ENCODE results near the gene CDH13. TPM values are rescaled to one million over a fixed set of nuclear protein-coding genes. Genes with fewer than 3 reads are reported as not detected.

CDH13 gene
- total and polyA plus RNA-seq, 9 of the 15 experiments (the other 6 are each of a cell fraction or from before 2014, with no cell fraction given): 0.03 TPM; not detected in 8

DNA sequence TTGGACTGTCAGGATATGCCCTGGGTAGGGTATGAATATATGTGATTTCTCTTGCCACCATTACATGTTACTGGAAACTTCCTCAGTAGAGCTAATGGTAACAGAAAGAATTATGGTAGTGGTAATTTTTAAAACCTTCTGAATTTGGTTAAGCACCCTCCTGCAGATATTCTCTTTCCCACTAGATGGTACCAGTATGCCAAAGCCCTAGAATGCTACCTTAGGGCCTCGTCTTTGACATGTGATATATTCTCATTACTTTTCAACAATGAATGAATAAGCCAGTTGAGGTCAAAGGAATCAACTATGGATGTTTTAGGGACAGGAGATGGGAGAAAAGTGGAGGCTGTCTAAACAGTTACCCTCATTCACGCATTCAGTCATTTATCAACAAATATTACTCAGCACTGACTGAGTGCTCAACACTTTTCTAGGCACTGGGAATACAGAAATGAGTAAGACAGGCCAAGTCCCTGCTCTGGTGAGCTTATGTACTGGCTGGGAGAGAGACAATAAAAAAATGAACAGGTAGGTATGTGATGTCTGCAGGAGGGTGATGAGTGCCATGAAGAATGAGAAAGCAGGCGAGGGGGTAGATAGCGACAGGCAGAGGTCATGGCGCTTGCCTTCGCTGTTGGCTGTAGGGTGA lies 14.7 kb downstream of the CDH13 start:
- Histone ChIP-seq H3K9me1 (ENCODE audit: control insufficient read depth, insufficient read depth, low read length) (no peaks in the 10 kb centered on the region), H3K79me2 (ENCODE audit: control insufficient read depth, insufficient read depth, low read length) (no peaks in the 10 kb centered on the region), H3K27ac (ENCODE audit: extremely low read depth, low read depth, low read length) (no peak overlapping the region), H3K9ac (ENCODE audit: insufficient read depth in 1 of 2, low read depth in 2 of 2, low read length in 2 of 2) (no peak overlapping the region), H3K4me2 (ENCODE audit: insufficient read depth, low read length) (no peak overlapping the region), H3K9me3 (replicated peaks; ENCODE audit: control insufficient read depth, insufficient read depth, low read depth, low read length) (no peaks in the 10 kb centered on the region), H4K20me1 (replicated peaks; ENCODE audit: control insufficient read depth, insufficient read depth, low read length) (no peaks in the 10 kb centered on the region), H3K4me3 (no peak overlapping the region), H3K4me1 (replicated peaks in 1 of 2; ENCODE audit: control insufficient read depth in 2 of 2, insufficient read depth in 2 of 2, low read length in 2 of 2) (no peaks in the 10 kb centered on the region), H2AFZ (ENCODE audit: low read depth, low read length) (no peak overlapping the region), H3K27me3 (ENCODE audit: control insufficient read depth in 2 of 2, insufficient read depth in 2 of 2, low read length in 2 of 2) (no peaks in the 10 kb centered on the region), H3K36me3 (ENCODE audit: control insufficient read depth, insufficient read depth, low read length) (no peaks in the 10 kb centered on the region)
- BruUV-seq (replicated peaks): no TSS peak
- ATAC-seq (no peak), DNase-seq (ENCODE audit: extremely low read depth in 1 of 4, low spot score in 3 of 4) (no peak), FAIRE-seq (no peak)
- intact Hi-C loops (cut with micrococcal nuclease) (no loop called here), in situ Hi-C loops (cut with MboI) (no loop called here)
- ChIA-PET POLR2A (no interaction called here), CTCF (ENCODE audit: low intra/inter-chr PET ratio) (no interaction called here)
- 0% methylated on average over 6 of the region's 6 CpGs for WGBS (ENCODE audit: insufficient coverage, low coverage, missing lambda C conversion rate)
- TF ChIP-seq ZNF174 (CRISPR knock-in tag; IDR thresholded peaks at IDR 0.05) (no peak), RAD21 (CRISPR knock-in tag; conservative IDR thresholded peaks at IDR 0.05 in 1 of 2, IDR thresholded peaks at IDR 0.05 in 1 of 2) (peak in 1 of 2 experiments; percentile 28; a peak in 2 of 4 replicates)
- TF ChIP-seq, protein P1, sequence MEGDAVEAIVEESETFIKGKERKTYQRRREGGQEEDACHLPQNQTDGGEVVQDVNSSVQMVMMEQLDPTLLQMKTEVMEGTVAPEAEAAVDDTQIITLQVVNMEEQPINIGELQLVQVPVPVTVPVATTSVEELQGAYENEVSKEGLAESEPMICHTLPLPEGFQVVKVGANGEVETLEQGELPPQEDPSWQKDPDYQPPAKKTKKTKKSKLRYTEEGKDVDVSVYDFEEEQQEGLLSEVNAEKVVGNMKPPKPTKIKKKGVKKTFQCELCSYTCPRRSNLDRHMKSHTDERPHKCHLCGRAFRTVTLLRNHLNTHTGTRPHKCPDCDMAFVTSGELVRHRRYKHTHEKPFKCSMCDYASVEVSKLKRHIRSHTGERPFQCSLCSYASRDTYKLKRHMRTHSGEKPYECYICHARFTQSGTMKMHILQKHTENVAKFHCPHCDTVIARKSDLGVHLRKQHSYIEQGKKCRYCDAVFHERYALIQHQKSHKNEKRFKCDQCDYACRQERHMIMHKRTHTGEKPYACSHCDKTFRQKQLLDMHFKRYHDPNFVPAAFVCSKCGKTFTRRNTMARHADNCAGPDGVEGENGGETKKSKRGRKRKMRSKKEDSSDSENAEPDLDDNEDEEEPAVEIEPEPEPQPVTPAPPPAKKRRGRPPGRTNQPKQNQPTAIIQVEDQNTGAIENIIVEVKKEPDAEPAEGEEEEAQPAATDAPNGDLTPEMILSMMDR (IDR thresholded peaks at IDR 0.05 in 2 of 3, conservative IDR thresholded peaks at IDR 0.05 in 1 of 3; ENCODE audit: insufficient read depth in 2 of 3, low read depth in 1 of 3, low read length in 3 of 3): peak in 1 of 3 experiments; percentile 19; a peak in 2 of 6 replicates

Data from K562 (cell line).